Esophagus muscularis mucosa (tissue), 4 donors: Measurements from ENCODE around the gene SERPINE2. TPM values are rescaled to one million over a fixed set of nuclear protein-coding genes. Genes with fewer than 3 reads are reported as not detected.

ENCODE experiments used
- DNase-seq: peaks from one replicate; pipeline ENCODE4 v3.0.0-alpha.2; 2017; ENCODE audit errors: extremely low spot score
- H3K27ac ChIP-seq, 4 donors: fragments of 200-600 bp; sonication (generic); replicated peaks in 1 of 4; 1 replicate in 3 of 4; 2 replicates in 1 of 4; pipeline ENCODE4 v1.5.1; 2016 to 2019; ENCODE audit warnings: mild to moderate bottlenecking in 1 of 4
- H3K27me3 ChIP-seq, 4 donors: fragments of 200-600 bp; sonication (generic); one replicate each; pipeline versions ENCODE4 v1.5.1 to v1.6.0; 2016 to 2019
- H3K36me3 ChIP-seq, 4 donors: fragments of 200-600 bp; sonication (generic); one replicate each; pipeline ENCODE4 v1.5.1; 2016 to 2019
- H3K4me1 ChIP-seq, 4 donors: fragments of 200-600 bp; sonication (generic); one replicate each; pipeline ENCODE4 v1.5.1; 2016 to 2019
- H3K4me3 ChIP-seq, 4 donors: fragments of 200-600 bp; sonication (generic); 1 replicate in 2 of 4; 2 replicates in 2 of 4; pipeline ENCODE4 v1.5.1; 2016 to 2019; ENCODE audit warnings: mild to moderate bottlenecking in 4 of 4, moderate library complexity in 1 of 4
- H3K9me3 ChIP-seq, 4 donors: fragments of 200-600 bp; sonication (generic); 1 replicate in 3 of 4; 2 replicates in 1 of 4; pipeline ENCODE4 v1.5.1; 2016 to 2019
- CTCF ChIP-seq, 3 experiments: fragments of 200-600 bp in 2 of 3; fragments of 450-650 bp in 1 of 3; sonication (generic) in 2 of 3; IDR thresholded peaks; one replicate each; pipeline ENCODE4 v1.5.1; 2017 to 2019; ENCODE audit warnings: antibody characterized with exemption in 3 of 3, mild to moderate bottlenecking in 2 of 3, moderate library complexity in 1 of 3
- EP300 ChIP-seq: sonication (generic); formaldehyde crosslinking; IDR thresholded peaks from one replicate; pipeline ENCODE4 v1.6.1; 2017; ENCODE audit warnings: antibody characterized with exemption
- POLR2A ChIP-seq: fragments of 450-650 bp; IDR thresholded peaks from one replicate; pipeline ENCODE4 v1.6.1; 2017; ENCODE audit warnings: antibody characterized with exemption, moderate library complexity, mild to moderate bottlenecking, low read depth
- POLR2AphosphoS5 ChIP-seq, 2 donors: sonication (generic); formaldehyde crosslinking; IDR thresholded peaks; one replicate each; pipeline ENCODE4 v1.6.1; 2017; ENCODE audit warnings: antibody characterized with exemption in 2 of 2
- WGBS: methylation state at CpG from one replicate; pipeline ENCODE4 v1.1.5; 2018; 5-methylcytosine and 5-hydroxymethylcytosine counted together
- intact Hi-C: fragments of 100-400 bp; cut with DNase I; formaldehyde crosslinking; loops from one replicate; pipeline ENCODE4 v1.15.1; 2023
- total RNA-seq, 4 donors: library from RNA; depleted of rRNA; stranded (reverse); fragments of >200 nt; gene quantifications; one replicate each; pipeline versions ENCODE4 v1.1.0 to v1.2.1, GENCODE V29; 2016

SERPINE2 gene
- total RNA-seq, 4 donors from 2014 or later = 20.4 to 126 (median 42.1) TPM

- Histone ChIP-seq H3K27ac (peak within 1 kb of the TSS; percentile 90 to 94 (median 92)), H3K4me3 (peak within 1 kb of the TSS; percentile 85 to 99 (median 92)), H3K4me1 (peaks cover 29 to 49% (median 39%) of the 10 kb centered on the region in 4 donors), H3K36me3 (no peaks in the 10 kb centered on the region), H3K27me3 (no peaks in the 10 kb centered on the region), H3K9me3 (no peaks in the 10 kb centered on the region)
- intact Hi-C loops = no loop called here
- peak; percentile 94 for DNase-seq
- peak; percentile 59 for TF ChIP-seq POLR2A
- TF ChIP-seq EP300 = no peak
- peak; percentile 92 for TF ChIP-seq POLR2AphosphoS5 (IDR thresholded peaks at IDR 0.05)
- TF ChIP-seq CTCF (IDR thresholded peaks at IDR 0.05) = peak in 1 of 3 experiments; percentile 18
- 2% methylated on average over 28 of the region's 87 CpGs for WGBS
These were observed 94.2 kb downstream of the SERPINE2 start, which contains the start of gene WDFY1 for GRCh38 chr2:223944703-223945531. WDFY1 (minus strand) TSS chr2:223945335; CDS start chr2:223945284, 51 bp downstream.

- peak overlapping the region; percentile 90 to 94 (median 92) for H3K27ac ChIP-seq
- H3K36me3 ChIP-seq = no peaks in the 10 kb centered on the region
- H3K9me3 ChIP-seq = no peaks in the 10 kb centered on the region
- no peak for TF ChIP-seq EP300
- no peak for TF ChIP-seq CTCF (IDR thresholded peaks at IDR 0.05)
- no peak for TF ChIP-seq POLR2A
- TF ChIP-seq POLR2AphosphoS5 (IDR thresholded peaks at IDR 0.05) = no peak
- peaks cover 36 to 55% (median 44%) of the 10 kb centered on the region in 4 donors for H3K4me1 ChIP-seq
- DNase-seq = no peak
- under 1% methylated on average over 35 of the region's 46 CpGs for WGBS
- intact Hi-C loops = no loop called here
- H3K27me3 ChIP-seq = no peaks in the 10 kb centered on the region
- peak overlapping the region; percentile 85 to 99 (median 92) for H3K4me3 ChIP-seq
These were observed 94.9 kb downstream of the SERPINE2 start for GRCh38 chr2:223944166-223944702.

GRCh38 chr2:223943561-223944008 is 95.5 kb downstream of the SERPINE2 start:
- TF ChIP-seq CTCF (IDR thresholded peaks at IDR 0.05) (no peak), POLR2AphosphoS5 (IDR thresholded peaks at IDR 0.05) (no peak), POLR2A (no peak), EP300 (no peak)
- Histone ChIP-seq H3K4me1 (peaks cover 41 to 61% (median 48%) of the 10 kb centered on the region in 4 donors), H3K4me3 (peak overlapping the region; percentile 85 to 99 (median 92)), H3K27me3 (no peaks in the 10 kb centered on the region), H3K9me3 (no peaks in the 10 kb centered on the region), H3K27ac (peak overlapping the region; percentile 90 to 94 (median 92)), H3K36me3 (no peaks in the 10 kb centered on the region)
- intact Hi-C loops = no loop called here
- no peak for DNase-seq
- 14% methylated on average over 7 of the region's 7 CpGs for WGBS

- H3K27ac ChIP-seq = peak overlapping the region in 2 of 4 donors; percentile 91 to 94
- DNase-seq = no peak
- peaks cover 44 to 64% (median 52%) of the 10 kb centered on the region in 4 donors for H3K4me1 ChIP-seq
- intact Hi-C loops = no loop called here
- no peaks in the 10 kb centered on the region for H3K9me3 ChIP-seq
- no peaks in the 10 kb centered on the region for H3K27me3 ChIP-seq
- H3K4me3 ChIP-seq = peak overlapping the region; percentile 85 to 99 (median 92)
- TF ChIP-seq CTCF (IDR thresholded peaks at IDR 0.05) (no peak), EP300 (no peak), POLR2A (no peak), POLR2AphosphoS5 (IDR thresholded peaks at IDR 0.05) (no peak)
- no peaks in the 10 kb centered on the region for H3K36me3 ChIP-seq
- 87% methylated on average over 1 of the region's 1 CpG for WGBS
These were observed 96.0 kb downstream of the SERPINE2 start for GRCh38 chr2:223943135-223943534.
